Prostate gland (tissue), 2 donors: Measurements from ENCODE around the gene AFF3.

Experiments
- POLR2AphosphoS5 ChIP-seq: sonication (generic); formaldehyde crosslinking; IDR thresholded peaks from one replicate; pipeline ENCODE4 v1.6.1; 2017; ENCODE audit warnings: antibody characterized with exemption
- TF ChIP-seq, protein P1 (sequence below), 4 experiments: fragments of 200-600 bp in 2 of 4; fragments of 450-650 bp in 2 of 4; sonication (generic) in 2 of 4; IDR thresholded peaks; 1 replicate in 3 of 4; 2 replicates in 1 of 4; pipeline ENCODE4 v1.5.1; 2016 to 2019; ENCODE audit warnings: antibody characterized with exemption in 4 of 4, mild to moderate bottlenecking in 2 of 4, moderate library complexity in 2 of 4

DNA sequence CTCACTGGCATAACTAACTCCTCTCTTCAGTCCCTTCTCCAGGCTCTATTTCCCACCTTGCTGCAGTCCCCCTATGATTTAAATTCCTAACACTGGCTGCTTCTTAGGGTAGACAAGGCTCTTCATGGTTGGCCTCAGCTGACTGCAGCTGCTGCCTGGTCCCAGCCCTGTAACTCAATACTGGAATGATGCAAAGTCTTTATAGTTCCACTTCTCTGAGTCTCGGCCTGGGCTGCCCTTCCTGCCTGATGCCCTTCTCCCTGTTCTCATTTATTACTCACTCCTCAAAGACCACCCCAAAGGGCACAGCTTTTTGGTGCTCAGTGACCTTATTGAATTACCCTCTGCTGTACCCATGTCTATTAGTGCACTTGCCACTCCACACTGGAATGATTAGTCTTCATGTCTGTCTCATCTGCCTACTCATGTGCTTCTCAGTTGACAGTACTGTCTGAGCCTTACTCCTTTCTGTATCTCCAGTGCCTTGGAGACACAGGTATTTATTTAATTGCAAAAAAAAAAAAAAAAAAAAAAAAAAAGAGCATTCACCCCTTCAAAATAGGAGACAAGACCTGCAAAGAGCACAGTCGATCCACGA is 453.1 kb downstream of the AFF3 start:
- TF ChIP-seq, protein P1, sequence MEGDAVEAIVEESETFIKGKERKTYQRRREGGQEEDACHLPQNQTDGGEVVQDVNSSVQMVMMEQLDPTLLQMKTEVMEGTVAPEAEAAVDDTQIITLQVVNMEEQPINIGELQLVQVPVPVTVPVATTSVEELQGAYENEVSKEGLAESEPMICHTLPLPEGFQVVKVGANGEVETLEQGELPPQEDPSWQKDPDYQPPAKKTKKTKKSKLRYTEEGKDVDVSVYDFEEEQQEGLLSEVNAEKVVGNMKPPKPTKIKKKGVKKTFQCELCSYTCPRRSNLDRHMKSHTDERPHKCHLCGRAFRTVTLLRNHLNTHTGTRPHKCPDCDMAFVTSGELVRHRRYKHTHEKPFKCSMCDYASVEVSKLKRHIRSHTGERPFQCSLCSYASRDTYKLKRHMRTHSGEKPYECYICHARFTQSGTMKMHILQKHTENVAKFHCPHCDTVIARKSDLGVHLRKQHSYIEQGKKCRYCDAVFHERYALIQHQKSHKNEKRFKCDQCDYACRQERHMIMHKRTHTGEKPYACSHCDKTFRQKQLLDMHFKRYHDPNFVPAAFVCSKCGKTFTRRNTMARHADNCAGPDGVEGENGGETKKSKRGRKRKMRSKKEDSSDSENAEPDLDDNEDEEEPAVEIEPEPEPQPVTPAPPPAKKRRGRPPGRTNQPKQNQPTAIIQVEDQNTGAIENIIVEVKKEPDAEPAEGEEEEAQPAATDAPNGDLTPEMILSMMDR (IDR thresholded peaks at IDR 0.05): no peak
- TF ChIP-seq POLR2AphosphoS5: no peak
